HG02981 (cell line): ENCODE results near the gene EPHB6.

Source experiments
- ATAC-seq: cut with Tn5 transposase; IDR thresholded peaks from one replicate; pipeline ENCODE4 v1.9.1; 2021; ENCODE audit warnings: mild to moderate bottlenecking, moderate library complexity; ENCODE audit not compliant: unreplicated experiment

Gene EPHB6, protein sequence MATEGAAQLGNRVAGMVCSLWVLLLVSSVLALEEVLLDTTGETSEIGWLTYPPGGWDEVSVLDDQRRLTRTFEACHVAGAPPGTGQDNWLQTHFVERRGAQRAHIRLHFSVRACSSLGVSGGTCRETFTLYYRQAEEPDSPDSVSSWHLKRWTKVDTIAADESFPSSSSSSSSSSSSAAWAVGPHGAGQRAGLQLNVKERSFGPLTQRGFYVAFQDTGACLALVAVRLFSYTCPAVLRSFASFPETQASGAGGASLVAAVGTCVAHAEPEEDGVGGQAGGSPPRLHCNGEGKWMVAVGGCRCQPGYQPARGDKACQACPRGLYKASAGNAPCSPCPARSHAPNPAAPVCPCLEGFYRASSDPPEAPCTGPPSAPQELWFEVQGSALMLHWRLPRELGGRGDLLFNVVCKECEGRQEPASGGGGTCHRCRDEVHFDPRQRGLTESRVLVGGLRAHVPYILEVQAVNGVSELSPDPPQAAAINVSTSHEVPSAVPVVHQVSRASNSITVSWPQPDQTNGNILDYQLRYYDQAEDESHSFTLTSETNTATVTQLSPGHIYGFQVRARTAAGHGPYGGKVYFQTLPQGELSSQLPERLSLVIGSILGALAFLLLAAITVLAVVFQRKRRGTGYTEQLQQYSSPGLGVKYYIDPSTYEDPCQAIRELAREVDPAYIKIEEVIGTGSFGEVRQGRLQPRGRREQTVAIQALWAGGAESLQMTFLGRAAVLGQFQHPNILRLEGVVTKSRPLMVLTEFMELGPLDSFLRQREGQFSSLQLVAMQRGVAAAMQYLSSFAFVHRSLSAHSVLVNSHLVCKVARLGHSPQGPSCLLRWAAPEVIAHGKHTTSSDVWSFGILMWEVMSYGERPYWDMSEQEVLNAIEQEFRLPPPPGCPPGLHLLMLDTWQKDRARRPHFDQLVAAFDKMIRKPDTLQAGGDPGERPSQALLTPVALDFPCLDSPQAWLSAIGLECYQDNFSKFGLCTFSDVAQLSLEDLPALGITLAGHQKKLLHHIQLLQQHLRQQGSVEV

DNA sequence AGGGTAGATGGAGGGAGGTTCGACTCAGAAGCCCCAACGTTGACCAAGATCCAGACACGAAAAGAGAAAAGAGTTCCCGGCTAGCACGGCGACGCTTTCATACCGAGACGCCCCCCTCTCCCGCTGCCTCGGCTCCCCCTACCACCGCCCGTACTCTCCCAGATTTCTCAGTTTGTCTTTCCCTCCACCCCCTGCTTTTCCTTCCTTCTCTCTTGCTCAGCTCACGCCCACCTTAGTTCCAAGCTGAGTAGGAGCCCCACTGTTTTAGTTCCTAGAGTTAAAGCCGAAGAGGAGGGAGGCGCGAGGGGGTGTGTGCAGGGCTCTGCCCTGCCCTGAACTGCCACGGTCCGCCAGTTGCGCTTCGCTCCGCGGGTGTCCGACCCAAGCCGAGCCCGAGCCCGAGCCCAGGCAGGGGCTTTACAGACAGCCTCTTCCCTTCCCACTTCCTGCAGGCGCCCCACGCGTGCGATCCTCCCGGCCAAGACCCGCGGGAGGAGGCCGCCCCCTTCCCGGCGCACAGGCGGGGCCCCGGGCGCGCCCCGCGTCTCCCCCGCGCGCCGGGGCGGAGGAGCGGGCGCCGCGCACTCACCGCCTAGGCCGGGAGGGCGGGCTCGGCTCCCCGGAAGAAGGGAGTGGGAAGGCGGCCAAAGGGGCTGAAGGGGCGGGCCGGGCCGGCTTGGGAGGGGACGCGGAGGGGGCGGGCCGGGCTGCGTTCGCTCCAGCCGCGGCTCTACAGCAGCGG is at the start of gene EPHB6:
Gene EPHB6, plus strand, starts transcription at position 705 of the 742 bp plus-strand sequence. CDS start 8,152 bp downstream, outside the sequence.
- peak; percentile 47 for ATAC-seq

DNA sequence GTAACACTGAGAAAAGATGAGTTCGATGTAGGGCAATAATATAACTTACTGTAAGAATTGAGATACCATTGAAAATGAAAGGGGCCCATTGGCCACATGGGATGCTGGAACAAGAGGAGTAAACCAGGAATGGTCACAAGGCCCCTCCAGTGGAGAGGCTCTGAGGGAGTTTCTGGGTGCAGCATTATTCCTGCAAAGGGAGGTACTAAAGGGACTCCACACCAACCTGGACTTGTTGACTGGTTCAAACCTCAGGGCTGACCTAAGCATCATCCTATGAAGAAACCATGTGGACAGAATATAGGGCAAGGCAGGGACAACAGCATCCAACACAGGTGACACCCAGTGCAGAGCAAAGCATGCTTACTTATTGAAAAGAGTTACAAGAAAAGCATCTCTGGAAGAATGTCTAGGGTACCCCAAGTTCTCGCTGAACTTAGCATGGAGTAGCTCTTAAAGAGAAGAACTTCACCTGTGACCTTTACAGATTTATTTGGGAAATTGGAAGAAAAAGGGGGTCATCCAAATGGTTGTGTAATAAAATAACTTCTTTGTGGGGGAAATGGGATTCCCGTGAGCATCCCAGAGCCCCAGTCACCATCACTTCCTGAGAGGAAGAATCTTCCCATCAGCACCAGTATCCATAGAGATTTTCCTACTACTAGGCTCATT is 49.4 kb upstream of the EPHB6 start:
- no peak for ATAC-seq

DNA sequence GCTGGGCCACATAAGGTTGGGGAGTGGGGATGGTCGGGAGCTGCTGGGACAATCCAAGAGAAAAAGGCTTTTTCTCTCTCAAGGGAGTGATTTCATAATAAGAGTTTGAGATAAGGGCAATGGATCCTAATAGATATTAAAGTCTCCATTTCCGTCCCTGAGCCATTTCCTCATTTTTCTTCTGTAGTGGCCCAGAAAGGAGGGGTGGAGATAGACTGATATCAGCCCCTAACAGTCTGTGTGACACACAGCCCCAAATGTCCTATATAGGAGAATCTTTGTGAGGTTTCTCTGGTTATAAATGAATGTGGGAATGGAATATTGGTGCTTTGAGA is 48.9 kb upstream of the EPHB6 start:
- ATAC-seq, result no peak

DNA sequence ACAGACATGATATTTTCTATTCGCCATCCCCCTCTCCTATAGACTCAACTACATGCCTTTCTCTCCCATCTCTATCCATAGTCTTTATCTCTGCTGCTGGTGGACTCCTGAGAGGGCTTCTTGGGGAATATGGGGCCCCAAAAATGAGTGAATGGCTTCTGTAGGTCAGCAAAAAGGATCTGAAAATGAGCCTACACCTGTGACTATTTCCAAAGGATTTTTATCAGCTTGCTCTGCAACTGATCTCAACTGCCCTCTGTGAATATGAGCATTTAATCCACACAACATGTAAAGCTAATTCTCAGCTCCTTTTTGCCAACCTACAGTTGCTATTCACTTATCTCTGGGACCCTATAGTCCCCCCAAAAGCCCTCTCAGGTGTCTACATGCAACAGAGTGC is 47.9 kb upstream of the EPHB6 start:
- no peak for ATAC-seq

DNA sequence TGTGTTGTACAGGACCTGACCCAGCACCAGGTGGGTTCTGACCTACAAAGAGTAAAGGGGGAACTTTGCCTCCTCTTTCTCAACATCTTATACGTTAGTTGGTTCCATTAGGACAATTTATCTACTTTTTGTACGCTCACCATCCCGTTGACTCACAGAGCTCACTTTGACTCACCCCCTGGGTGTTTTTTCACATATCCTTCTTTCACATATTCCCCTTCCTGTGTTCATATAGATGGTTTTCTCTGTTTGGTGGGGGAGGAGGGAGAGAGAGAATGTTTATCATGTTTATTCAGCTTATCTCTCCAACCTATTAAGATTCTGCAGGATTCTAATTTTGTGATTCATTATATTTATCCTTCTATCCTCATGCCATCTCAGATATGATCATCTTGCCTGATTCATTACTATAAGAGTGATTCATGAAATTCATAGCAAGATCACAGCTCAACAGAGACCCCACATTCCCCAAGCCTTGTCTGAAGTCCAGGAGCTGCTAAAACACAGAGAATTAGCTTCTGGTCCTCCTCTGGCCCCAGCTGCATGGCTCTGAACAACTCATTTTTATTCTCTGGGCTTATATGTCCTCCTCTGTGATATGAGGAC is 46.9 kb upstream of the EPHB6 start:
- no peak for ATAC-seq

DNA sequence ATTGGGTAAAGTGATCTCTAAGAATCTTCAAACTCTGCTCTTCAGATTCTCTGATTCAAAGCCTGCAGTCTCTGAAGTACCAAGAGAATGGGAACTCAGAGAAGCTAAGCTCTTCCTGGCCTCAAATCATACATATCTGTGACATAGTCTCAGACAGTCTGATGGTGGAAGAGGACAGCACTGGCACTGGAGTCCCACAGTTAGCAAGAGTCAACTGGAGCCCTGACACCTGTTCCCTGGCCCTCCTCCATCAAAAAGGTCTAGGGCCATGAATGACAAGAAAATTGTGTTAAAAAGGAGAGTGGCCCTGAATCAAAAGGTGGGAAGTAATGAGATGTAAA is 46.4 kb upstream of the EPHB6 start:
- peak; percentile 14 for ATAC-seq

DNA sequence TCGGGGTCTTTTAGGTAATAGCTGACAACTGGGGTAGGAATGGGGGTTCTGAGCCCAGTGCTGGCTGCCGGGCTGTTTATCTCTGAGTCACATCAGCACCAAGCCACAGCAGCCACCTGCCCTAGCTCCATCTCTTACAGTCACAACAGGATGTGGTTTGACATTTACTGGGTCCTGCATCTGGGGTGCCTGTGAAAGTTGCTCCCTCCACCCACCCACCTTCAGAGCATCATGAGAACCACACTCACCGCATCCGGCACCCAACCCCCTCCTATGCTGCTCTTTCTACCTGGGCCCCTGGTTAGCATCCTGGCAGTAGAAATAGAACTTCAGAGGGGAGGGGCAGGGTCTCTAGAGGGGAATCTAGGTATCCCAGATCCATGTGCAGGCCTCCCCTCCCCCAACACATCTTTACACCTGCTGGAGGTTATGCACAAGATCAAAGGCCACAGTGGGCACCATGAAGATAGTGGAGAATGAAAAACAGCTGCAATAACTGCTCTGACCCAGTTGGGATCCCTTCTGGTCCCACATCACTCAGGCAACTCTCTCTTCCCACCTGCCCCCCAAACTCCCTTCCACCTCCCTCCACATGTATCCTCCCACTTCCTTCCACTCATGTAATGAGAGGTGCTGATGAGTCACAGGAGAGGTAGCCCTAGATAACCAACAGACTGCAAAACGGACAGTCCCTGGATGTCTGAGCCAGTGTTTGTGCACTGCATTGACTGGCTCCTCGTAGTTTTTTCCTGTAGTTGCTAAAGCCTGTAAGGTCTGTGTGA is 45.9 kb upstream of the EPHB6 start:
- peak; percentile 85 for ATAC-seq

DNA sequence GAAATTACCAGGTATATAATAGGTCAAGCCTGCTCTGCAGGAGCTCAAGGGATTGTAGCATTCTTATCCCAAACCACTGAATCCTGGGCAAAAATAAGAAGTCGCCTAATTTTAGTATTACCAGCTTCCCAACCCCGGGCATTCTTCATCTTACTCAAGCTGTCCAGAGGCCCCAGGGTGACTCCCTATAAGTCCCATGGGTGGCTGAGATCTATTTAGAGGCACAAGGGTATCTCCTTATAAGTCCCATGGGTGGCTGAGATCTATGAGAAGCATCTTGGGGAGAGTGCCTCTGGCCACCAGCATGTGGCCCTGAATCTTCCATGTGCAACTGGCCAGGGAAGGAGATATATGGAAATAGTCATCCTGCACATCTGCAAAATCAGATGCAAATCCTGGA is 45.2 kb upstream of the EPHB6 start:
- no peak for ATAC-seq

DNA sequence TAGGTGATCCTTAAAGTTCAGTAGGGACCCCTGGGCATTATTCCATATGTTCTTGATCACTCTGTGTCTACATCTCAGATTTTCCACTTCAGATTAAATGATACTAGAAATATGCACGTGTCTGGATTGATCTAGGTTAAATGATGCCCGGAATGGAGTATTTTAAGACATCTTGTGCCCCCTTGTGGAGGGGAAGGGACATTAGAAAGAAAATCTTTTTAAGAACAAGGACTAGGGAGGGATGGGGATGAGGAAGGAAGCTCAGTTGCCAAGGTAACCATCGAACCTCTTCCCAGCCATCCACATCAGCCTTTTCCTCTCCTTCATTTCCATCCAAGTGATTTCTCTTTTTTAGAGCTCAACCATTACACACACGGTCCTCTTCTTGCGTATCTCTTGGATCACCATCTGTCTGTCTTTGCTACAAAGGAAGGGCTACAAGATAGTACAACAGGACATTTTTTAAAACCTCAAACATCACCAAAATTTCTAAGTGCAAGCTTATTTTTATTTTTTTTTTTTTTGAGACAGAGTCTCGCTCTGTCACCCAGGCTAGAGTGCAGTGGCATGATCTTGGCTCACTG is 43.6 kb upstream of the EPHB6 start:
- ATAC-seq, result no peak

DNA sequence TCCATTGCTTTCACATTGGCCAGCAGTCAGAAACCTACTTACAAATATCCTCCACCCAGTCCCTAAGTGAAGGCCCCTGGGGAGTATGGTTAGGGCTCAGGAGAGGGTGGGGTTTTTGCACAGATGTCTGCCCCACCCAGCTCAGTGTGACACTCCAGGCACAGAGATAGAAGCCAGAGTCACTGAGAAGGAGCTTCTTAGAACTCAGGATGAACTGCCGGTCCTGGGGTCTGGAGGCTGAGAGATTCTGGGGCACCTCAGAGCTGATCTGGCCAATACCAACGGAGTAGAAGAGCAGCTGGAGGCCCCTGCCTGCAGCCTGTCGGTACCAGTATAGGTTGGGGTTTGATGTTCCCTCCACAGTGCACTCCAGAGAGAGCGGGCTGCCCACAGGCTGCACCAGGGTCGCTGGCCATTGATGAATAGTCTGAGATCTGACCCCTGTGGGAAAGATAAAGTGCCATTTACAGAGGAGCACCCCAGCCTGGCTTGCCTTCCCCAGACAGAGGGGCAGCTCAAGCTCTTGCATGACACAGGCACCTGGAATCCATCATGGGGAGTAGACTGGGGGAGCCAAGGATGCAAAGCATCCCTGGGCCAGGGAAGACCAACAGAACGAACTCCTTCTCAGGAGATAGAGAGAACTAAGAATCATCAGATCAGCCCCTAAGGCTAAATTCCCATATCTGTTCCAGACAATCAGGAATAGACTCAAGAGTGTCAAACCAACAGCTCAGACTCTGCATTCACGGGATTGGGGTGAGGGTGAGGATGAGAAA is 42.2 kb upstream of the EPHB6 start:
- no peak for ATAC-seq

DNA sequence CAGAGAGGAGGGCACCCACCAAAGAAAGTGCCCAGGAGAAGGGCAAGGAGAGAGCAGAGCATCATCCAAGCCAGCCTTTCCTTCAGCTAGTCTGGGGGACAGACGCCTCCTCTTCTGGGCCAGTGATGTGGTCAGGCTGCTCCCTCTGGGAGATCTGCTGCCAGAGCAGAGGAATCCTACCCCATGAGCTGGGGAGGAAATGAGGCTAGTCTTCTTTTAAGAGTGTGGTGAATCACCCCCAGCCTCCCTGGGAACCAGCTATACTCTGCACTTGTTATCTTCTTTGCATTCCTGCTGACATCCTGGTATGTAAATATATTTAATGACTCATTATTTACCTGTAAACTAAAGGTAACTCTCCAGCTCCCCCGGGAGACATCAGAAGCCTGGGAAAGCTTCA is 41.6 kb upstream of the EPHB6 start:
- ATAC-seq, result no peak

DNA sequence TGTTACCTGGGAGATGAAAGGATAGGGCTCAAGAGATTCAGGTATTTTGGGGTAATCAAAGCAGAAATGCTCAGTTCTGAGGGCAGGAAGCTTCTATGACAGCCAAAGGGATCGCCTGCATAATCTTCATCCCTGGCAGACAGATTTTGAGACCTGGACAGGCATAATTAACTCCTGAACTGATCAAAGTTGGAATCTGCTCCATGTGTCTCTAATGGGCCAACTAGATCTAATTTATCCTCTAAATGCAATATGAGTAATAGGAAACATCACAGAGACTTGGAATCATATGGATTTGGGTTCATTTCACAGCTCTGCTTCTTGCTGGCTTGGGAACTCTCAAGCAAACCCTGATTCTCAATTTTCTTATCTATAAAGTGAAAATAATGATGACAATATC is 41.2 kb upstream of the EPHB6 start:
- no peak for ATAC-seq

DNA sequence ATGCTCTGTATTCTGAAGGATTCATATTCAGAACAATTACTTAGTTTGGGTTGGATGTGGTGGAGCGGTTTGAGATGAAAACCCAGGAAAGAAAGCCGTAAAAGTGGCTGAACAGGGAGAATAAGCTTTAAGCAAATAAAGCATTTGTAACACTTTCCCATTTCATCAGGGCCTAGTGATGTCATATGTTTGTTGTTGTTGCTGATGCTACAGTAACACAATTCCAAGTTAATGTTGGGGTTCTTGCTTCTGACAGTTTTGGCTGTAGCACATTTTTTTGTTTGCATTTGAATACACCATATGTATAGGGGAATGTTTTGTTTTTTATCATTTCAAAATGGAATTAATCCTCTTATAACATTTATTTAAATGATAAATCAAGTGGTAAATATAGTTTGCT is 40.4 kb upstream of the EPHB6 start:
- no peak for ATAC-seq

DNA sequence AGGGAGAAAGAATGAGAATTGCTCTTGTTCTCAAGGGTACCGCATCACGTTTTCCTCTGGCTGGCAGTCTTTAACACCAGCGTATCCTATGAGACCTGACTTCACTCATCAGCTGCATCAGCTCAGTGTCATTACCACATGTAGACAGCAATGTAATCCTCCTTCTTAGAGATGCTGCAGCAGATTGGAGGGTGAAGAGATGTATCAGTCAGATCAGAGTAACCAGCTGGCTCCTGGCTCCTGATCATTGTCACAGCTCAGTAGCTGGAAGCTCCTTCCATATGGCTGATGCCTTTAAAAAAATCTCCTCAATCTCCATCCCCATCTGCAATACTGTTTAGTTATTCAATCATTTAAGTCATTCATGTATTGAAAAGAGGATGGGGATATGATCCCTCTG is 39.7 kb upstream of the EPHB6 start:
- ATAC-seq, result no peak

DNA sequence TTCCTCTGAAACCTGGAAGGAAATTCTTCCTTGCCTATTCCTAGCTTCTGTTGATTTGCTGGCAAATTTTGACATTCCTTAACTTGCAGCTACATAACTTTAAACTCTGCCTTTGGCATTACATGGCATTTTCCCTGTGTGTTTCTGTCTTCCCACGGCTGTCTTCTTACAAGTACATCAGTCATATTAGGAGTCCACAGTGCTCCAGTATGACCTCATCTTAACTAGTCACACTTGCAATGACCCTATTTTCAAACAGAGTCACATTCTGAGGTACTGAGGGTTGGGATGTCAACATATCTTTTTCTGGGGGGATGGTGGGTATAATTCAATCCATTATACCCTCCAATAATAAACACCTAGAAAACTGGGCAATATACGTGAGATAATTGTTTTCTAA is 37.4 kb upstream of the EPHB6 start:
- ATAC-seq, result no peak

DNA sequence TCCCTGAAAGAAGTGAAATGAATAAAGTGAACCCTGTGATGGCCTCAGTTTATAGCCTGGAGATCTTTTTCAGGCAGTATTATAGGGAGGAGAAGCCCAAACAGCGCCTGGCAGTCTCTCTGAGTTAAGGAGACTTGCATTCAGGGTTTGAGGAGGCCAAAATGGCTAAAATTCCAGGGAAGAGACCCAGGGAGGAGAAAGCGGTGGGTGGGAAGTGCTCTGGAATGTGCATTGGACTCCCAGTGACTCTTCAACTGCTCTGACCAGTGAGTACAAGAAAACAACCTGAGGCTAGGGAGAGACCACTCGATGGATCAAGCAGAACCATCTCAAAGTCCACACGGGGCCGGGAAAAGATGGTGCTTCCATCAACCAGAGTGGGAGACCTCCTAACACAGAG is 35.3 kb upstream of the EPHB6 start:
- no peak for ATAC-seq

DNA sequence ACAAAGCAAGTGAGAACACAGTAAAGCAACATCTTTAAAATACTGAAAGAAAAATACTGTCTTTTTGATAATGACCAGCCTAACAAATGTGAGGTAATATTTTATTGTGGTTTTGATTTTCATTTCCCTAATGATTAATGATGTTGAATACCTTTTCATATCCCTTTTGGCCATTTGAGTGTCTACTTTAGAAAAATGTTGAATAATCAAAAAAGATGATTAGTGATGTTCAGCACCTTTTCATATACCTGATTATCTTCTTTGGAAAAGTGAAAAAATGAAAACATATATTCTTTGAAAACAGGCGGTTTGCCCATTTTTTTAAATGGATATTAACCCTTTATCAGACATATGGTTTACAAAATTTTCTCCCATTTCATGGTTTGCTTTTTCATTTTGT is 32.2 kb upstream of the EPHB6 start:
- ATAC-seq, result no peak

DNA sequence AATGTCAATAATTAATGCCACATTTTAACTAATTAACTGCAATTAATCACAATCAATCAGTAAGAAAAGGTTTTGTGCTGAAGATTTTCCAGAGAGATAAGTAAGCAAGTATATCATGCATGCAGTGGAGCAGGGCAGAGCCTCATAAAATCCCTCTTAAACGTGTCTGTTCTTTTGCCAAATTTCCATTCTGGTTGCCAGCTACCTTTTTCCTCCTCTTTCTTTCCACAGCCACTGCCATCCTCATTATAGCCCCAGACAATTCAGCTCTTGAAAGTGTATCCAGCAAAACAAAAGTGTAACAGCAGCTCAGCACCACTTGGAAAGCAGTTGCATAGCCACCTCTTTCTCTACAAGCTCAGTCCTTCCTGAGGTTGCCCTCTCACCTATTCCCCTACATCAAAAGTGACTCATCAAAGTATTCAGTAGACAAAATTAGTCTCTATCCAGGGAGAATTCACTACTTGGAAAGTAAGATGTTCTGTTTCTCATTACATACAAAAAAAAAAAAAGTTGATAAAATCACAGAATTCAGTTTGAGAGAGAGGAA is 26.9 kb upstream of the EPHB6 start:
- ATAC-seq, result no peak
